ENCODE results near the gene MYCBPAP. TPM values are rescaled to one million over a fixed set of nuclear protein-coding genes. Genes with fewer than 3 reads are reported as not detected.

The MYCBPAP gene
- total RNA-seq, 1 experiment from 2014 or later: 0.19 TPM

DNA sequence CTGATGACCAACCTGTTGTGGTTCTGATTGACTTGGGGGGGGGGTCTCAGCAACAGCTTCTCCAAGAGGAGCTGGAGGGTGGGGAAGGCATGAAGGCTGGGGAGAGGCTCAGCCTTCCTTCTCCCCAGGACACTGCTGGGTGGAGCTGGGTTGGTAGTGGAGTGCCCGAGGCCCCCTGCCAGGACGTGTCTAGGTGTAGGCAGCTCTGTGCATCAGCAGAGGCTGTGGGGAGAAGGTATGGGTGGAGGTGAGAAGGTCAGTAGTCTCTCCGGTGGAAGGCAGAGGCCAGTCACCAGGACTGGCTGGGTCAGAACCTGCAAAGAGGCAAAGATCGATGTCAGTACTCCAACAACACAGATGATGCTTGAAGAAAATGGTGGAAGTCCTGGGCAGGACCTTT is 43.5 kb upstream of the MYCBPAP start:
- intact Hi-C loops (cut with micrococcal nuclease): no loop called here
- Mint-ChIP-seq H3K27ac (ENCODE audit: low read depth, unreplicated experiment) (no peak overlapping the region), H3K36me3 (ENCODE audit: insufficient read depth, unreplicated experiment) (peaks cover 12% of the 10 kb centered on the region), H3K4me1 (ENCODE audit: insufficient read depth, unreplicated experiment) (no peaks in the 10 kb centered on the region), H3K4me3 (ENCODE audit: unreplicated experiment) (no peak overlapping the region), H3K9me3 (ENCODE audit: unreplicated experiment) (no peaks in the 10 kb centered on the region), H3K27me3 (ENCODE audit: insufficient read depth, unreplicated experiment) (no peaks in the 10 kb centered on the region)
- ChIA-PET CTCF (interaction anchor here (0.7 kb wide), 1 partner anchor 172 kb away, joined by 3 read pairs; no protein-coding TSS in a partner anchor), POLR2A (interaction anchor here (0.6 to 1.0 kb wide), 2 partner anchors 8 to 13 kb away, joined by 3 to 4 read pairs; no protein-coding TSS in a partner anchor)
- TF ChIP-seq, protein P1, sequence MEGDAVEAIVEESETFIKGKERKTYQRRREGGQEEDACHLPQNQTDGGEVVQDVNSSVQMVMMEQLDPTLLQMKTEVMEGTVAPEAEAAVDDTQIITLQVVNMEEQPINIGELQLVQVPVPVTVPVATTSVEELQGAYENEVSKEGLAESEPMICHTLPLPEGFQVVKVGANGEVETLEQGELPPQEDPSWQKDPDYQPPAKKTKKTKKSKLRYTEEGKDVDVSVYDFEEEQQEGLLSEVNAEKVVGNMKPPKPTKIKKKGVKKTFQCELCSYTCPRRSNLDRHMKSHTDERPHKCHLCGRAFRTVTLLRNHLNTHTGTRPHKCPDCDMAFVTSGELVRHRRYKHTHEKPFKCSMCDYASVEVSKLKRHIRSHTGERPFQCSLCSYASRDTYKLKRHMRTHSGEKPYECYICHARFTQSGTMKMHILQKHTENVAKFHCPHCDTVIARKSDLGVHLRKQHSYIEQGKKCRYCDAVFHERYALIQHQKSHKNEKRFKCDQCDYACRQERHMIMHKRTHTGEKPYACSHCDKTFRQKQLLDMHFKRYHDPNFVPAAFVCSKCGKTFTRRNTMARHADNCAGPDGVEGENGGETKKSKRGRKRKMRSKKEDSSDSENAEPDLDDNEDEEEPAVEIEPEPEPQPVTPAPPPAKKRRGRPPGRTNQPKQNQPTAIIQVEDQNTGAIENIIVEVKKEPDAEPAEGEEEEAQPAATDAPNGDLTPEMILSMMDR (IDR thresholded peaks at IDR 0.05; ENCODE audit: unreplicated experiment): no peak
- no peak for DNase-seq (ENCODE audit: unreplicated experiment)
- no TSS peak for BruUV-seq (replicated peaks)

- H3K4me3 Mint-ChIP-seq (ENCODE audit: unreplicated experiment): no peak overlapping the region
- no peaks in the 10 kb centered on the region for H3K9me3 Mint-ChIP-seq (ENCODE audit: unreplicated experiment)
- intact Hi-C loops (cut with micrococcal nuclease): no loop called here
- POLR2A ChIA-PET: interaction anchor here (1.0 kb wide), 1 partner anchor 13 kb away, joined by 3 read pairs; no protein-coding TSS in a partner anchor
- H3K36me3 Mint-ChIP-seq (ENCODE audit: insufficient read depth, unreplicated experiment): peaks cover 12% of the 10 kb centered on the region
- H3K27ac Mint-ChIP-seq (ENCODE audit: low read depth, unreplicated experiment): no peak overlapping the region
- H3K27me3 Mint-ChIP-seq (ENCODE audit: insufficient read depth, unreplicated experiment): no peaks in the 10 kb centered on the region
- CTCF ChIA-PET: interaction anchor here (0.7 kb wide), 1 partner anchor 171 kb away, joined by 3 read pairs; no protein-coding TSS in a partner anchor
- BruUV-seq (replicated peaks): no TSS peak
- TF ChIP-seq, protein P1 (IDR thresholded peaks at IDR 0.05; ENCODE audit: unreplicated experiment): no peak
- H3K4me1 Mint-ChIP-seq (ENCODE audit: insufficient read depth, unreplicated experiment): no peaks in the 10 kb centered on the region
- no peak for DNase-seq (ENCODE audit: unreplicated experiment)
Measured at GRCh38 chr17:50465171-50465570, 43.1 kb upstream of the MYCBPAP start.

DNA sequence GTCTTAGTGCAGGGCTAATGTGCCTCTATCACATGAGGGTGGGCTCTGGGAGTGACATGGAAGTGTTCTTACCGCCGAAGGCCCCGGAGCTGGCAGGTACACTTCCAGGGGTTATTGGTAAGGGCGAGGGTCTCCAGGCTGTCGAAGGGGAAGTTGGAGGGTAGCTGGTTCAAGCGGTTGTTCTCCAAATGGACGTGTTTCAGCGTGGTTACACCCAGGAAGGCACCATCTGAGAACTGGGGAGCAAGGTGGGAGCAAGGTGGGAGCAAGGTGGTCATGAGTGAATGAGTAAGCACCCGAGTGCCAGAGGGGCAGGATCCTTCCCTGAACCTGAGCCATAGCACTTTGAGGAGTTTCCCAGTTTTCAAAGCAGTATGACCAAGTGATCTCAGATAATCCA is 42.6 kb upstream of the MYCBPAP start:
- DNase-seq (ENCODE audit: unreplicated experiment): no peak
- POLR2A ChIA-PET: interaction anchor here (1.0 kb wide), 1 partner anchor 13 kb away, joined by 3 read pairs; no protein-coding TSS in a partner anchor
- H3K27me3 Mint-ChIP-seq (ENCODE audit: insufficient read depth, unreplicated experiment): no peaks in the 10 kb centered on the region
- no peaks in the 10 kb centered on the region for H3K4me1 Mint-ChIP-seq (ENCODE audit: insufficient read depth, unreplicated experiment)
- CTCF ChIA-PET: interaction anchor here (0.5 kb wide), 1 partner anchor 63 kb away, joined by 3 read pairs; no protein-coding TSS in a partner anchor
- BruUV-seq (replicated peaks): no TSS peak
- peaks cover 12% of the 10 kb centered on the region for H3K36me3 Mint-ChIP-seq (ENCODE audit: insufficient read depth, unreplicated experiment)
- TF ChIP-seq, protein P1 (IDR thresholded peaks at IDR 0.05; ENCODE audit: unreplicated experiment): no peak
- H3K4me3 Mint-ChIP-seq (ENCODE audit: unreplicated experiment): no peak overlapping the region
- no peaks in the 10 kb centered on the region for H3K9me3 Mint-ChIP-seq (ENCODE audit: unreplicated experiment)
- H3K27ac Mint-ChIP-seq (ENCODE audit: low read depth, unreplicated experiment): no peak overlapping the region
- intact Hi-C loops (cut with micrococcal nuclease): no loop called here

GRCh38 chr17:50466371-50467113 is 41.7 kb upstream of the MYCBPAP start:
- no TSS peak for BruUV-seq (replicated peaks)
- no peak for DNase-seq (ENCODE audit: unreplicated experiment)
- POLR2A ChIA-PET: interaction anchor here (1.1 kb wide), 1 partner anchor 35 kb away, joined by 4 read pairs; no protein-coding TSS in a partner anchor
- H3K27ac Mint-ChIP-seq (ENCODE audit: low read depth, unreplicated experiment): no peak overlapping the region
- no peaks in the 10 kb centered on the region for H3K9me3 Mint-ChIP-seq (ENCODE audit: unreplicated experiment)
- intact Hi-C loops (cut with micrococcal nuclease): no loop called here
- H3K27me3 Mint-ChIP-seq (ENCODE audit: insufficient read depth, unreplicated experiment): no peaks in the 10 kb centered on the region
- no peaks in the 10 kb centered on the region for H3K4me1 Mint-ChIP-seq (ENCODE audit: insufficient read depth, unreplicated experiment)
- no peak overlapping the region for H3K4me3 Mint-ChIP-seq (ENCODE audit: unreplicated experiment)
- TF ChIP-seq, protein P1 (IDR thresholded peaks at IDR 0.05; ENCODE audit: unreplicated experiment): no peak
- CTCF ChIA-PET: interaction anchor here (0.5 kb wide), 1 partner anchor 63 kb away, joined by 3 read pairs; no protein-coding TSS in a partner anchor
- peaks cover 12% of the 10 kb centered on the region for H3K36me3 Mint-ChIP-seq (ENCODE audit: insufficient read depth, unreplicated experiment)

Measured in MCF 10A (cell line).